GM23338 (cell line): ENCODE data around the gene ZBTB18. TPM values are rescaled to one million over a fixed set of nuclear protein-coding genes. Genes with fewer than 3 reads are reported as not detected.

Source experiments
- ATAC-seq: fragments of 200-7000 bp; cut with Tn5 transposase; 3 replicates; pipeline ENCODE4 v1.9.1; 2020
- DNase-seq: peaks from one replicate; pipeline ENCODE4 v3.0.0-alpha.2; 2015; ENCODE audit warnings: low spot score
- H2AFZ ChIP-seq: fragments of 200-600 bp; sonication (generic); 2 replicates; pipeline ENCODE4 v1.8.0; 2016; ENCODE audit warnings: antibody characterized with exemption, mild to moderate bottlenecking, moderate library complexity
- H3F3A ChIP-seq: fragments of 200-600 bp; sonication (generic); replicated peaks from 2 replicates; pipeline ENCODE4 v1.8.0; 2017; ENCODE audit warnings: antibody characterized with exemption, mixed run types, low read depth
- H3K27ac ChIP-seq: fragments of 200-600 bp; sonication (generic); 2 replicates; pipeline ENCODE4 v1.6.1; 2016; ENCODE audit warnings: low read depth
- H3K27me3 ChIP-seq: fragments of 200-600 bp; sonication (generic); 2 replicates; pipeline ENCODE4 v1.8.0; 2016; ENCODE audit warnings: mild to moderate bottlenecking, mixed run types, moderate library complexity; ENCODE audit not compliant: insufficient read depth
- H3K36me3 ChIP-seq: fragments of 200-600 bp; sonication (generic); 2 replicates; pipeline ENCODE4 v1.8.0; 2016; ENCODE audit warnings: mild to moderate bottlenecking; ENCODE audit not compliant: insufficient read depth
- H3K4me1 ChIP-seq: fragments of 200-600 bp; sonication (generic); 2 replicates; pipeline ENCODE4 v1.8.0; 2016; ENCODE audit warnings: mild to moderate bottlenecking, moderate library complexity; ENCODE audit not compliant: insufficient read depth
- H3K4me2 ChIP-seq: fragments of 200-600 bp; sonication (generic); 2 replicates; pipeline ENCODE4 v1.7.1; 2017; ENCODE audit warnings: mixed run types
- H3K4me3 ChIP-seq: fragments of 200-600 bp; sonication (generic); 2 replicates; pipeline ENCODE4 v1.6.1; 2016; ENCODE audit warnings: mixed run types
- H3K79me2 ChIP-seq: fragments of 200-600 bp; sonication (generic); replicated peaks from 2 replicates; pipeline ENCODE4 v1.8.0; 2017; ENCODE audit warnings: mild to moderate bottlenecking; ENCODE audit not compliant: insufficient read depth
- H3K9me2 ChIP-seq: fragments of 200-600 bp; sonication (generic); 2 replicates; pipeline ENCODE4 v1.8.0; 2017; ENCODE audit not compliant: insufficient read depth
- H4K20me1 ChIP-seq: fragments of 200-600 bp; sonication (generic); replicated peaks from 2 replicates; pipeline ENCODE4 v1.8.0; 2017; ENCODE audit warnings: mild to moderate bottlenecking; ENCODE audit not compliant: insufficient read depth
- H3K27ac Mint-ChIP-seq: 2 replicates; pipeline ENCODE4 v1.8.0; 2020; ENCODE audit warnings: inconsistent platforms, mild to moderate bottlenecking, moderate library complexity, mixed read lengths
- H3K27me3 Mint-ChIP-seq: 3 replicates; pipeline ENCODE4 v1.8.0; 2022; ENCODE audit warnings: low read depth, mild to moderate bottlenecking, moderate library complexity, mixed read lengths, inconsistent platforms; ENCODE audit not compliant: insufficient read depth, poor library complexity
- H3K36me3 Mint-ChIP-seq: 3 replicates; pipeline ENCODE4 v1.8.0; 2021; ENCODE audit warnings: low read depth, mild to moderate bottlenecking, inconsistent platforms, moderate library complexity, mixed read lengths
- H3K4me1 Mint-ChIP-seq: 3 replicates; pipeline ENCODE4 v1.8.0; 2020; ENCODE audit warnings: mild to moderate bottlenecking, inconsistent platforms, mixed read lengths
- H3K4me3 Mint-ChIP-seq: 3 replicates; pipeline ENCODE4 v1.8.0; 2021; ENCODE audit warnings: moderate library complexity, mild to moderate bottlenecking, inconsistent platforms, mixed read lengths
- H3K9me3 Mint-ChIP-seq: 3 replicates; pipeline ENCODE4 v1.8.0; 2020; ENCODE audit warnings: moderate library complexity, mild to moderate bottlenecking, inconsistent platforms, mixed read lengths
- CTCF ChIP-seq, 2 experiments: fragments of 200-600 bp in 1 of 2; sonication (generic) in 1 of 2; conservative IDR thresholded peaks; 2 replicates each; pipeline versions ENCODE4 v1.5.1 to v1.6.1; 2016 to 2017; ENCODE audit warnings: antibody characterized with exemption in 2 of 2, low read depth in 2 of 2, mild to moderate bottlenecking in 2 of 2, moderate library complexity in 1 of 2
- EZH2phosphoT487 ChIP-seq: fragments of 200-600 bp; sonication (generic); IDR thresholded peaks from one replicate; pipeline ENCODE4 v1.8.1; 2018; ENCODE audit warnings: antibody characterized with exemption; ENCODE audit not compliant: unreplicated experiment
- JUNB ChIP-seq: IDR thresholded peaks from one replicate; pipeline ENCODE4 v1.6.1; 2016; ENCODE audit warnings: antibody characterized with exemption; ENCODE audit not compliant: unreplicated experiment
- NANOG ChIP-seq: IDR thresholded peaks from 2 replicates; pipeline ENCODE4 v1.6.1; 2016; ENCODE audit warnings: antibody characterized with exemption, borderline replicate concordance
- REST ChIP-seq: IDR thresholded peaks from one replicate; pipeline ENCODE4 v1.6.1; 2018; ENCODE audit warnings: antibody characterized with exemption; ENCODE audit not compliant: unreplicated experiment
- STAT1 ChIP-seq: IDR thresholded peaks from one replicate; pipeline ENCODE4 v1.6.1; 2016; ENCODE audit warnings: antibody characterized with exemption; ENCODE audit not compliant: unreplicated experiment
- ZNF114 ChIP-seq: fragments of 250-450 bp; sonication (Bioruptor Pico); IDR thresholded peaks from 2 replicates; pipeline ENCODE4 v1.5.0; 2020; ENCODE audit warnings: mild to moderate bottlenecking, moderate library complexity
- ZNF331 ChIP-seq: fragments of 250-450 bp; sonication (Bioruptor Pico); IDR thresholded peaks from 2 replicates; pipeline ENCODE4 v1.5.0; 2020; ENCODE audit warnings: low read depth, mild to moderate bottlenecking, moderate library complexity
- ZNF462 ChIP-seq: fragments of 250-450 bp; sonication (Bioruptor Pico); IDR thresholded peaks from 2 replicates; pipeline ENCODE4 v1.5.0; 2020; ENCODE audit warnings: mild to moderate bottlenecking, moderate library complexity
- polyA plus RNA-seq: library from polyadenylated mRNA; unstranded; fragments of >200 nt; fragmentation: Nextera tagmentation; extraction: Ambion mirVana; gene quantifications from 2 replicates; pipeline ENCODE4 v1.2.1, GENCODE V29; 2016
- total RNA-seq: library from RNA; depleted of rRNA; stranded (reverse); fragments of >200 nt; shearing (Covaris generic); gene quantifications from 2 replicates; pipeline ENCODE4 v1.2.3, GENCODE V29; 2014

ZBTB18 gene
- total and polyA plus RNA-seq, 2 experiments from 2014 or later, result 5.5 to 12.2 TPM

GRCh38 chr1:244104309-244105060, 53.4 kb downstream of the ZBTB18 start (continued):
- TF ChIP-seq NANOG, result no peak
- TF ChIP-seq JUNB, result no peak
- TF ChIP-seq STAT1, result no peak
- no peak for TF ChIP-seq ZNF114 (CRISPR knock-in tag)
- TF ChIP-seq ZNF331 (CRISPR knock-in tag), result no peak
- no peak for TF ChIP-seq REST

- Histone ChIP-seq H3K27me3 (no peaks in the 10 kb centered on the region), H3K9me2 (no peaks in the 10 kb centered on the region), H3K4me3 (no peak overlapping the region), H3K27ac (no peak overlapping the region), H3F3A (no peaks in the 10 kb centered on the region), H3K4me1 (no peaks in the 10 kb centered on the region), H3K36me3 (no peaks in the 10 kb centered on the region), H4K20me1 (no peaks in the 10 kb centered on the region; the same call in 1 of the 2 replicates), H3K4me2 (no peak overlapping the region), H3K79me2 (no peaks in the 10 kb centered on the region), H2AFZ (no peak overlapping the region)
- Mint-ChIP-seq H3K27me3 (no peaks in the 10 kb centered on the region), H3K36me3 (no peaks in the 10 kb centered on the region), H3K27ac (no peak overlapping the region), H3K4me1 (no peaks in the 10 kb centered on the region; the same call in 2 of the 3 replicates), H3K4me3 (no peak overlapping the region), H3K9me3 (no peaks in the 10 kb centered on the region)
- ATAC-seq, result no peak
- TF ChIP-seq CTCF (conservative IDR thresholded peaks at IDR 0.05; ENCODE audit: low read depth in 2 of 2) (no peak), STAT1 (no peak), NANOG (no peak), ZNF331 (CRISPR knock-in tag) (no peak), ZNF462 (CRISPR knock-in tag) (no peak), EZH2phosphoT487 (no peak), ZNF114 (CRISPR knock-in tag) (no peak), JUNB (no peak)
- DNase-seq, result no peak
Observed at GRCh38 chr1:244106176-244106575, 55.1 kb downstream of the ZBTB18 start.
